ENCODE measurements around the gene NUP62CL. TPM values are rescaled to one million over a fixed set of nuclear protein-coding genes. Genes with fewer than 3 reads are reported as not detected.
A peak's percentile ranks its signal among the peaks of the same experiment; 100 is the strongest.

The NUP62CL gene
- total and polyA plus RNA-seq, 2 of the 13 experiments (the other 11 are each of a cell fraction or from before 2014, with no cell fraction given), result 4.2 to 5.8 TPM

DNA sequence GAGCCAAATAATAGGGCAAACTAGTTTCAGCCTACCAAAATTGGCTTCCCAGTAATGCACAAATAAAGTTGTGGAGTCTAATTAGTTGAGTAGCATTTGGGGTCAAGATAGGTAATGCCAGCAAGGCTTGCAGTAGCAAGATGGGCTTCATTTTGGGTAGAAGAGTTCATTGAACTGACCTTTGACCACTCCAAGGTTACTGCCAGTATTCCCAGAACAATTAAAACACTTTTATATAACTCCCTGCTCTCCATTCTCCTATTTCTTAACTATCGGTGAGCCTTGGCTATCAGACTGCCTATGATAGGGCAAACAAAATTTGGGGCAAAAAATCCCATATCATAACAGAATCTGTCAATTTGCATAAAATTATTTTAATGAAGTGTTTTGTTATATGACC is 7.2 kb upstream of the NUP62CL start:
- Histone ChIP-seq H3K4me3 (replicated peaks in 1 of 3; ENCODE audit: insufficient read depth in 1 of 3, low read depth in 2 of 3, low read length in 3 of 3) (no peak overlapping the region), H3K36me3 (replicated peaks in 1 of 2; ENCODE audit: control insufficient read depth in 1 of 2, insufficient read depth in 2 of 2, low read length in 2 of 2) (no peaks in the 10 kb centered on the region), H3K4me1 (ENCODE audit: insufficient read depth, low read length) (no peaks in the 10 kb centered on the region), H3K9ac (ENCODE audit: insufficient read depth, low read depth, low read length) (no peak overlapping the region), H3K79me2 (ENCODE audit: insufficient read depth, low read length) (no peaks in the 10 kb centered on the region), H3K27me3 (ENCODE audit: control insufficient read depth in 1 of 2, insufficient read depth in 2 of 2, low read length in 2 of 2) (no peaks in the 10 kb centered on the region), H3K9me3 (ENCODE audit: low read length) (no peaks in the 10 kb centered on the region), H3K4me2 (ENCODE audit: low read depth, low read length) (no peak overlapping the region), H4K20me1 (ENCODE audit: insufficient read depth, low read length) (no peaks in the 10 kb centered on the region), H2AFZ (ENCODE audit: low read length) (no peak overlapping the region), H3K27ac (ENCODE audit: extremely low read length, insufficient read depth, low read length) (no peak overlapping the region)
- peak; percentile 42 for FAIRE-seq
- POLR2A ChIA-PET, result no interaction called here
- intact Hi-C loops (cut with micrococcal nuclease; ENCODE audit: unreplicated experiment), result no loop called here
- no peak for ATAC-seq
- DNase-seq (ENCODE audit: low spot score), result no peak
- 0% methylated on average over 1 of the region's 1 CpG for WGBS (ENCODE audit: low lambda C conversion rate)
- in situ Hi-C loops (cut with HindIII; ENCODE audit: extremely low pct_ligation_motif_present, low pct_unique_long_range_greater_than_20kb), result no loop called here
- BruUV-seq (replicated peaks), result no TSS peak
- CTCF ChIA-PET (ENCODE audit: low intra/inter-chr PET ratio, low total read pairs), result no interaction called here
- TF ChIP-seq NCOA5 (CRISPR knock-in tag; IDR thresholded peaks at IDR 0.05), result no peak
- no peak for TF ChIP-seq NBN (conservative IDR thresholded peaks at IDR 0.05)
- TF ChIP-seq, protein P1, sequence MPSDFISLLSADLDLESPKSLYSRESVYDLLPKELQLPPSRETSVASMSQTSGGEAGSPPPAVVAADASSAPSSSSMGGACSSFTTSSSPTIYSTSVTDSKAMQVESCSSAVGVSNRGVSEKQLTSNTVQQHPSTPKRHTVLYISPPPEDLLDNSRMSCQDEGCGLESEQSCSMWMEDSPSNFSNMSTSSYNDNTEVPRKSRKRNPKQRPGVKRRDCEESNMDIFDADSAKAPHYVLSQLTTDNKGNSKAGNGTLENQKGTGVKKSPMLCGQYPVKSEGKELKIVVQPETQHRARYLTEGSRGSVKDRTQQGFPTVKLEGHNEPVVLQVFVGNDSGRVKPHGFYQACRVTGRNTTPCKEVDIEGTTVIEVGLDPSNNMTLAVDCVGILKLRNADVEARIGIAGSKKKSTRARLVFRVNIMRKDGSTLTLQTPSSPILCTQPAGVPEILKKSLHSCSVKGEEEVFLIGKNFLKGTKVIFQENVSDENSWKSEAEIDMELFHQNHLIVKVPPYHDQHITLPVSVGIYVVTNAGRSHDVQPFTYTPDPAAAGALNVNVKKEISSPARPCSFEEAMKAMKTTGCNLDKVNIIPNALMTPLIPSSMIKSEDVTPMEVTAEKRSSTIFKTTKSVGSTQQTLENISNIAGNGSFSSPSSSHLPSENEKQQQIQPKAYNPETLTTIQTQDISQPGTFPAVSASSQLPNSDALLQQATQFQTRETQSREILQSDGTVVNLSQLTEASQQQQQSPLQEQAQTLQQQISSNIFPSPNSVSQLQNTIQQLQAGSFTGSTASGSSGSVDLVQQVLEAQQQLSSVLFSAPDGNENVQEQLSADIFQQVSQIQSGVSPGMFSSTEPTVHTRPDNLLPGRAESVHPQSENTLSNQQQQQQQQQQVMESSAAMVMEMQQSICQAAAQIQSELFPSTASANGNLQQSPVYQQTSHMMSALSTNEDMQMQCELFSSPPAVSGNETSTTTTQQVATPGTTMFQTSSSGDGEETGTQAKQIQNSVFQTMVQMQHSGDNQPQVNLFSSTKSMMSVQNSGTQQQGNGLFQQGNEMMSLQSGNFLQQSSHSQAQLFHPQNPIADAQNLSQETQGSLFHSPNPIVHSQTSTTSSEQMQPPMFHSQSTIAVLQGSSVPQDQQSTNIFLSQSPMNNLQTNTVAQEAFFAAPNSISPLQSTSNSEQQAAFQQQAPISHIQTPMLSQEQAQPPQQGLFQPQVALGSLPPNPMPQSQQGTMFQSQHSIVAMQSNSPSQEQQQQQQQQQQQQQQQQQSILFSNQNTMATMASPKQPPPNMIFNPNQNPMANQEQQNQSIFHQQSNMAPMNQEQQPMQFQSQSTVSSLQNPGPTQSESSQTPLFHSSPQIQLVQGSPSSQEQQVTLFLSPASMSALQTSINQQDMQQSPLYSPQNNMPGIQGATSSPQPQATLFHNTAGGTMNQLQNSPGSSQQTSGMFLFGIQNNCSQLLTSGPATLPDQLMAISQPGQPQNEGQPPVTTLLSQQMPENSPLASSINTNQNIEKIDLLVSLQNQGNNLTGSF (CRISPR knock-in tag; IDR thresholded peaks at IDR 0.05), result no peak
- no peak for TF ChIP-seq HOXA5 (CRISPR knock-in tag; IDR thresholded peaks at IDR 0.05)
- TF ChIP-seq, protein P2, sequence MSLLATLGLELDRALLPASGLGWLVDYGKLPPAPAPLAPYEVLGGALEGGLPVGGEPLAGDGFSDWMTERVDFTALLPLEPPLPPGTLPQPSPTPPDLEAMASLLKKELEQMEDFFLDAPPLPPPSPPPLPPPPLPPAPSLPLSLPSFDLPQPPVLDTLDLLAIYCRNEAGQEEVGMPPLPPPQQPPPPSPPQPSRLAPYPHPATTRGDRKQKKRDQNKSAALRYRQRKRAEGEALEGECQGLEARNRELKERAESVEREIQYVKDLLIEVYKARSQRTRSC (CRISPR knock-in tag; IDR thresholded peaks at IDR 0.05; ENCODE audit: low read depth), result no peak
- TF ChIP-seq NRL (CRISPR knock-in tag; IDR thresholded peaks at IDR 0.05; ENCODE audit: borderline replicate concordance), result no peak
- TF ChIP-seq, protein P3, sequence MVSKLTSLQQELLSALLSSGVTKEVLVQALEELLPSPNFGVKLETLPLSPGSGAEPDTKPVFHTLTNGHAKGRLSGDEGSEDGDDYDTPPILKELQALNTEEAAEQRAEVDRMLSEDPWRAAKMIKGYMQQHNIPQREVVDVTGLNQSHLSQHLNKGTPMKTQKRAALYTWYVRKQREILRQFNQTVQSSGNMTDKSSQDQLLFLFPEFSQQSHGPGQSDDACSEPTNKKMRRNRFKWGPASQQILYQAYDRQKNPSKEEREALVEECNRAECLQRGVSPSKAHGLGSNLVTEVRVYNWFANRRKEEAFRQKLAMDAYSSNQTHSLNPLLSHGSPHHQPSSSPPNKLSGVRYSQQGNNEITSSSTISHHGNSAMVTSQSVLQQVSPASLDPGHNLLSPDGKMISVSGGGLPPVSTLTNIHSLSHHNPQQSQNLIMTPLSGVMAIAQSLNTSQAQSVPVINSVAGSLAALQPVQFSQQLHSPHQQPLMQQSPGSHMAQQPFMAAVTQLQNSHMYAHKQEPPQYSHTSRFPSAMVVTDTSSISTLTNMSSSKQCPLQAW (CRISPR knock-in tag; IDR thresholded peaks at IDR 0.05), result no peak
- no peak for TF ChIP-seq TCF7L2 (IDR thresholded peaks at IDR 0.05; ENCODE audit: low read depth, low read length)
- TF ChIP-seq, protein P4, sequence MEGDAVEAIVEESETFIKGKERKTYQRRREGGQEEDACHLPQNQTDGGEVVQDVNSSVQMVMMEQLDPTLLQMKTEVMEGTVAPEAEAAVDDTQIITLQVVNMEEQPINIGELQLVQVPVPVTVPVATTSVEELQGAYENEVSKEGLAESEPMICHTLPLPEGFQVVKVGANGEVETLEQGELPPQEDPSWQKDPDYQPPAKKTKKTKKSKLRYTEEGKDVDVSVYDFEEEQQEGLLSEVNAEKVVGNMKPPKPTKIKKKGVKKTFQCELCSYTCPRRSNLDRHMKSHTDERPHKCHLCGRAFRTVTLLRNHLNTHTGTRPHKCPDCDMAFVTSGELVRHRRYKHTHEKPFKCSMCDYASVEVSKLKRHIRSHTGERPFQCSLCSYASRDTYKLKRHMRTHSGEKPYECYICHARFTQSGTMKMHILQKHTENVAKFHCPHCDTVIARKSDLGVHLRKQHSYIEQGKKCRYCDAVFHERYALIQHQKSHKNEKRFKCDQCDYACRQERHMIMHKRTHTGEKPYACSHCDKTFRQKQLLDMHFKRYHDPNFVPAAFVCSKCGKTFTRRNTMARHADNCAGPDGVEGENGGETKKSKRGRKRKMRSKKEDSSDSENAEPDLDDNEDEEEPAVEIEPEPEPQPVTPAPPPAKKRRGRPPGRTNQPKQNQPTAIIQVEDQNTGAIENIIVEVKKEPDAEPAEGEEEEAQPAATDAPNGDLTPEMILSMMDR (CRISPR knock-in tag; IDR thresholded peaks at IDR 0.05), result no peak
- no peak for TF ChIP-seq KAT8 (CRISPR knock-in tag; IDR thresholded peaks at IDR 0.05)
- TF ChIP-seq, protein P5, sequence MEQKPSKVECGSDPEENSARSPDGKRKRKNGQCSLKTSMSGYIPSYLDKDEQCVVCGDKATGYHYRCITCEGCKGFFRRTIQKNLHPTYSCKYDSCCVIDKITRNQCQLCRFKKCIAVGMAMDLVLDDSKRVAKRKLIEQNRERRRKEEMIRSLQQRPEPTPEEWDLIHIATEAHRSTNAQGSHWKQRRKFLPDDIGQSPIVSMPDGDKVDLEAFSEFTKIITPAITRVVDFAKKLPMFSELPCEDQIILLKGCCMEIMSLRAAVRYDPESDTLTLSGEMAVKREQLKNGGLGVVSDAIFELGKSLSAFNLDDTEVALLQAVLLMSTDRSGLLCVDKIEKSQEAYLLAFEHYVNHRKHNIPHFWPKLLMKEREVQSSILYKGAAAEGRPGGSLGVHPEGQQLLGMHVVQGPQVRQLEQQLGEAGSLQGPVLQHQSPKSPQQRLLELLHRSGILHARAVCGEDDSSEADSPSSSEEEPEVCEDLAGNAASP (CRISPR knock-in tag; IDR thresholded peaks at IDR 0.05; ENCODE audit: borderline replicate concordance), result no peak
- TF ChIP-seq, protein P6, sequence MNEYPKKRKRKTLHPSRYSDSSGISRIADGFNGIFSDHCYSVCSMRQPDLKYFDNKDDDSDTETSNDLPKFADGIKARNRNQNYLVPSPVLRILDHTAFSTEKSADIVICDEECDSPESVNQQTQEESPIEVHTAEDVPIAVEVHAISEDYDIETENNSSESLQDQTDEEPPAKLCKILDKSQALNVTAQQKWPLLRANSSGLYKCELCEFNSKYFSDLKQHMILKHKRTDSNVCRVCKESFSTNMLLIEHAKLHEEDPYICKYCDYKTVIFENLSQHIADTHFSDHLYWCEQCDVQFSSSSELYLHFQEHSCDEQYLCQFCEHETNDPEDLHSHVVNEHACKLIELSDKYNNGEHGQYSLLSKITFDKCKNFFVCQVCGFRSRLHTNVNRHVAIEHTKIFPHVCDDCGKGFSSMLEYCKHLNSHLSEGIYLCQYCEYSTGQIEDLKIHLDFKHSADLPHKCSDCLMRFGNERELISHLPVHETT (CRISPR knock-in tag; conservative IDR thresholded peaks at IDR 0.05), result no peak
- no peak for TF ChIP-seq ZNF138 (CRISPR knock-in tag; IDR thresholded peaks at IDR 0.05; ENCODE audit: low read depth)

Measured in HepG2 (cell line).